CD4-positive, alpha-beta T cell (primary cell): ENCODE results near the gene OR52B6. TPM values are rescaled to one million over a fixed set of nuclear protein-coding genes. Genes with fewer than 3 reads are reported as not detected.

Experiments
- ATAC-seq: fragments of 200-7000 bp; cut with Tn5 transposase; one replicate; pipeline ENCODE4 v1.10.0; 2022; ENCODE audit warnings: mild to moderate bottlenecking; ENCODE audit not compliant: poor library complexity
- CTCF ChIA-PET: fragments of 350-600 bp; sonication (Branson Sonifier 250); formaldehyde crosslinking; loops from one replicate; lab custom pipeline; 2021; ENCODE audit warnings: antibody characterized with exemption, inconsistent platforms; lab: Charles Lee
- POLR2A ChIA-PET: fragments of 350-600 bp; sonication (Branson Sonifier 250); formaldehyde crosslinking; loops from one replicate; lab custom pipeline; 2021; ENCODE audit warnings: antibody characterized with exemption, inconsistent platforms; lab: Charles Lee
- DNase-seq, 14 experiments: peaks; one replicate each; pipeline ENCODE4 v3.0.0-alpha.2; 2013 to 2020; ENCODE audit warnings: mixed read lengths in 2 of 14
- H3K27ac ChIP-seq, 2 donors: one replicate each; pipeline versions ENCODE4 v1.5.1 to v1.7.0; 2013; ENCODE audit warnings: low read length in 2 of 2, low read depth in 1 of 2, mild to moderate bottlenecking in 1 of 2
- H3K27me3 ChIP-seq, 2 experiments: 1 replicate in 1 of 2; 2 replicates in 1 of 2; pipeline versions ENCODE4 v1.6.1 to v1.7.0; 2013; ENCODE audit warnings: low read length in 2 of 2, control low read depth in 1 of 2, mild to moderate bottlenecking in 1 of 2, moderate library complexity in 1 of 2; ENCODE audit not compliant: insufficient read depth in 2 of 2, control insufficient read depth in 1 of 2
- H3K36me3 ChIP-seq: one replicate; pipeline ENCODE4 v1.6.1; 2013; ENCODE audit warnings: low read length, control low read depth; ENCODE audit not compliant: insufficient read depth
- H3K4me1 ChIP-seq: one replicate; pipeline ENCODE4 v1.6.1; 2013; ENCODE audit warnings: low read length, control low read depth; ENCODE audit not compliant: insufficient read depth
- H3K4me3 ChIP-seq: one replicate; pipeline ENCODE4 v1.5.1; 2013; ENCODE audit warnings: mild to moderate bottlenecking, low read length, moderate library complexity
- H3K9me3 ChIP-seq, 2 experiments: 1 replicate in 1 of 2; 2 replicates in 1 of 2; pipeline versions ENCODE4 v1.6.1 to v1.7.0; 2013; ENCODE audit warnings: low read length in 2 of 2, mild to moderate bottlenecking in 2 of 2, control low read depth in 1 of 2, moderate library complexity in 1 of 2; ENCODE audit not compliant: control insufficient read depth in 1 of 2, insufficient read depth in 1 of 2
- H3K27ac Mint-ChIP-seq: one replicate; pipeline ENCODE4 v1.8.0; 2020; ENCODE audit warnings: mixed read lengths
- H3K27me3 Mint-ChIP-seq: one replicate; pipeline ENCODE4 v1.8.0; 2021; ENCODE audit warnings: mixed read lengths
- H3K36me3 Mint-ChIP-seq: one replicate; pipeline ENCODE4 v1.8.0; 2021; ENCODE audit warnings: low read depth, mixed read lengths
- H3K4me1 Mint-ChIP-seq: one replicate; pipeline ENCODE4 v1.8.0; 2021; ENCODE audit warnings: low read depth, mixed read lengths
- H3K4me3 Mint-ChIP-seq: one replicate; pipeline ENCODE4 v1.8.0; 2020; ENCODE audit warnings: mild to moderate bottlenecking, mixed read lengths
- H3K9me3 Mint-ChIP-seq: one replicate; pipeline ENCODE4 v1.8.0; 2020; ENCODE audit warnings: mixed read lengths
- CTCF ChIP-seq: fragments of 200-600 bp; IDR thresholded peaks from one replicate; pipeline ENCODE4 v1.8.0; 2022; ENCODE audit warnings: antibody characterized with exemption, mild to moderate bottlenecking
- intact Hi-C, 2 experiments: fragments of 100-400 bp; cut with DNase I in 1 of 2; cut with micrococcal nuclease in 1 of 2; formaldehyde crosslinking; loops; one replicate each; pipeline versions ENCODE4 v1.15.1 to v1.9.0; 2023 to 2025; cut with DNase I, micrococcal nuclease
- total RNA-seq, 174 experiments: library from RNA in 2 of 174; stranded (reverse) in 2 of 174; gene quantifications; one replicate each; pipeline ENCODE4 v1.2.3 and lab custom pipeline; 2021 to 2026

OR52B6 gene
- total RNA-seq, 2 experiments from 2014 or later, result not detected

GRCh38 chr11:5608808-5609207, 28.1 kb downstream of the OR52B6 start:
- H3K27me3 ChIP-seq, result peaks cover 0 to 2% of the 10 kb centered on the region in 2 experiments
- no peaks in the 10 kb centered on the region for H3K36me3 Mint-ChIP-seq
- intact Hi-C loops, result no loop called here
- no peak overlapping the region for H3K4me3 Mint-ChIP-seq
- no peaks in the 10 kb centered on the region for H3K4me1 Mint-ChIP-seq
- no peak overlapping the region for H3K27ac ChIP-seq
- no peak for ATAC-seq
- H3K4me3 ChIP-seq, result no peak overlapping the region
- H3K4me1 ChIP-seq, result no peaks in the 10 kb centered on the region
- CTCF ChIA-PET, result no interaction called here
- TF ChIP-seq CTCF, result no peak
- DNase-seq, result no peak
- no peaks in the 10 kb centered on the region for H3K27me3 Mint-ChIP-seq
- no peaks in the 10 kb centered on the region for H3K9me3 ChIP-seq
- H3K36me3 ChIP-seq, result no peaks in the 10 kb centered on the region
- POLR2A ChIA-PET, result no interaction called here
- H3K27ac Mint-ChIP-seq, result no peak overlapping the region
- no peaks in the 10 kb centered on the region for H3K9me3 Mint-ChIP-seq

GRCh38 chr11:5610446-5610845, 29.8 kb downstream of the OR52B6 start:
- ChIA-PET CTCF (no interaction called here), POLR2A (no interaction called here)
- no peaks in the 10 kb centered on the region for H3K36me3 Mint-ChIP-seq
- Histone ChIP-seq H3K36me3 (no peaks in the 10 kb centered on the region), H3K27ac (no peak overlapping the region), H3K4me1 (no peaks in the 10 kb centered on the region), H3K4me3 (no peak overlapping the region), H3K27me3 (peaks cover 0 to 2% of the 10 kb centered on the region in 2 experiments), H3K9me3 (no peaks in the 10 kb centered on the region)
- TF ChIP-seq CTCF, result no peak
- no peaks in the 10 kb centered on the region for H3K9me3 Mint-ChIP-seq
- H3K4me3 Mint-ChIP-seq, result no peak overlapping the region
- H3K4me1 Mint-ChIP-seq, result no peaks in the 10 kb centered on the region
- DNase-seq (no peak), ATAC-seq (no peak)
- no peak overlapping the region for H3K27ac Mint-ChIP-seq
- no peaks in the 10 kb centered on the region for H3K27me3 Mint-ChIP-seq
- intact Hi-C loops, result no loop called here

- Histone ChIP-seq H3K36me3 (no peaks in the 10 kb centered on the region), H3K27me3 (no peaks in the 10 kb centered on the region), H3K27ac (no peak overlapping the region), H3K4me1 (no peaks in the 10 kb centered on the region), H3K4me3 (no peak overlapping the region), H3K9me3 (no peaks in the 10 kb centered on the region)
- intact Hi-C loops, result no loop called here
- Mint-ChIP-seq H3K36me3 (no peaks in the 10 kb centered on the region), H3K27ac (no peak overlapping the region), H3K4me3 (no peak overlapping the region), H3K9me3 (no peaks in the 10 kb centered on the region), H3K27me3 (no peaks in the 10 kb centered on the region), H3K4me1 (no peaks in the 10 kb centered on the region)
- POLR2A ChIA-PET, result no interaction called here
- CTCF ChIA-PET, result interaction anchor here (1.7 kb wide), 1 partner anchor 11 kb away, joined by 7 read pairs; no protein-coding TSS in a partner anchor
- TF ChIP-seq CTCF, result no peak
- DNase-seq, result no peak
- ATAC-seq, result no peak
Observed at GRCh38 chr11:5611627-5612026, 30.9 kb downstream of the OR52B6 start.
